22Rv1 (cell line): ENCODE measurements around the gene RAP1GAP2.

Source experiments
- H3K27ac ChIP-seq: fragments of 450-650 bp; 2 replicates; pipeline ENCODE4 v1.5.1; 2017
- CTCF ChIP-seq: fragments of 450-650 bp; IDR thresholded peaks from 2 replicates; pipeline ENCODE4 v1.5.1; 2017; ENCODE audit warnings: mild to moderate bottlenecking
- ZFX ChIP-seq: fragments of 450-650 bp; IDR thresholded peaks from 2 replicates; pipeline ENCODE4 v1.6.1; 2017; ENCODE audit warnings: antibody characterized with exemption, borderline replicate concordance

RAP1GAP2 gene

DNA sequence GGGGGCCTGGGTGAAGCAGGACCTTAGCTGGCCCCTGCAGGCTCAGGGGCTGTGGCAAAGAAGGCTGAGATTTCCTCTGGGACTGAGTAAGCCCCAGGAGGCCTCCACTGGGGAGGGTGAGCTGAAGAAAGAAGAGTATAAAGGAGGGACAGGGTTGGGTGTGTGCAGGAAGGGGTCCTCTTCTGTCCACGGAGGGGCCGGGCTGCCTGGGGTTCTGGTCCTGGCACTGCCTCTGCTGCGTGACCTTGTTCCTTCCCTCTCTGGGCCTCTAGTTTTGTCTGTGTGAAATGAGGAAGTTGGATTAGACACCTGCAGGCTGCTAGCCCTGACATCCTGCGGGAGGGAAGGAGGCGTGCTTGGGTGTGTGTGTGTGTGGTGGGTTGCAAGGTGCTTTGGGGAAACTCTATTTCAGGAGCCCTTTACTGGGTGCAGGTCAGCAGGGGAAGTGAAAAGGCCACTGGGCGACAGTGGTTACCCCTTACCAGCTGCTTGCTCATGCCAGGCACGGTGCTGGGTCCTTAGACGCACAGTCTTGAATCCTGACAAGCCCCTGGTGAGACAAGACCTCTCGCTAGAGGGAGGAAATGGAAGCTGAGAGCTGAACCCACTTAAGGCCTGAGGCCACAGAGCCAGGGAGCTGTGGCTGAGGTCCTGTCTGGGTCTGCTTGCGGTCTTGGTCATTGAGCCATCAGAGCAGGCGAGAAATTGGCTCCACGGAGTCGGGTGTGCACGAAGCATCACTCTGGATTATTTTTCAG is 206.5 kb downstream of the RAP1GAP2 start:
- H3K27ac ChIP-seq = 0 out of 2 replicates have a peak overlapping the region, but pooled peaks have one; percentile 40
- no peak for TF ChIP-seq ZFX
- no peak for TF ChIP-seq CTCF

DNA sequence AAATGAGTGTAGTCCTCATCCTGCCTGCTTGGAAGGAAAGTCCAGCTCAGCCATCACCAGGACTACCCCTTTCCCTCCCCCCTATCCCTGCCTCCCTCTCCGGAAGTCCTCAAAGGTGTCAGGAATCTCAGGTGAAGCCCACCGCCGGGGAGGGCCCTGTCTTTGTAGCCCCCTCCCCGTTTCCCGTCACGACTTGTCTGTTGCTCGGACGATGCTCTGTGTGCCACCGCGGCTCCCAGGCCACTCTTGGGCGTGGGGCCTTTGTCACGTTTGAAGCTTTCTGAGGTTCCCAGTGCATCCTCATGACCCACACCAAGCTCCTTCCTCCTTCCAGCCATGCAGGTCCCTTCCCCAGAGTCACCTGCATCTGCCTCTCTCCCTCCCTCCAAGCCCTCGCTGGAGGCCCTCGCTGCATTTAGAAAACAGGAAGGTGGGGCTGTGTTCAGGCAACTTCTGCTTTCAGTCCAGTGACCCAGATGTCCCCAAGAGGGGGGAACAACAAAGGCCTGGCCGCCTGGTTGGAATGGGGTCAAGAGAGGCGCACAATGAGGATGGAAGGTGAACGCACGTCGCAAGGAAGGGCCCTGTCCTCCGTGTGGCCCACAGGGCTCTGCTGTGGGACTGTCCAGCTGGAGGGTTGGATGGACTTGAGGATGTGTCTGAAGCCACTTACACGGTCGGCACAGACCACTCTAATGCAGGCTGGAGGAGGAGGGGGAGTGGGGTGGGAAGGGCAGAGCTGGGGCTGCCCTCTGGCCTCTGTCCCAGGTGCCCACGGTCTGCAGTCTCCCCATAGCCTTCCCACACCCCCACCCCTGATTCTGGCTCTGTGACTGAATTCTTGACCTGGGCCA is 207.3 kb downstream of the RAP1GAP2 start:
- peak overlapping the region; percentile 40 for H3K27ac ChIP-seq

DNA sequence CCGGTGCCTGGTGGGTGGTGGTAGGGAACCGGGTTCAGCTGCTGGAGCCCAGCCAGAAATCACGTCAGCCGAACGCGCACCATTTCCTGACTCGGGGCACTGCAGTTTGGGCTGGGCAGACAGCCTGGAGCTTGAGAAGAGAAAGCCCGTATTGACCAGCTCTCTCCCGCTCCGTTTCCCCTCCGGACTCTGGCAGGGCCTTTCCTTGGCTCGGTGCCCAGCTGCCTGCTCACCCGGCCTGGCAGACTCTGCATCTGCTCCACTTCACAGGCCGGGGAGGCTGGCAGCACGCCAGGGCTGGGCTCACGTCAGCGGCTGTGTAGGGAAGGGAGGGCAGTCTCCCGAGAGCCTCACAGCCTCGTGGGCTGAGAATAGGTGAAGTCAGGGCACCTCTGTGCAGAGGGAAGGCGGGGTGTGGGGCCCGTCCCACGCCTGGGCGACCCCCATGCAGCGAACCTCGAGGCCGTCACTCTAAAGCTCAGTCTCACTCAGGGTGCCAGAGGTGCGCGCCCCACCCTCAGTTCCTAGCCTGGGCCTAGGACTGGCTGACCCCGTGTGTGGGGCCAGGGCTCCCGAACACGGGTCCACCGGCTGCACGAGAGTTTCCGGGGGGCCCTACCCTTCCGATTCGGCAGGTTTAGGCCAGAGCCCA is 208.0 kb downstream of the RAP1GAP2 start:
- TF ChIP-seq CTCF (no peak), ZFX (no peak)
- peak overlapping the region; percentile 40 for H3K27ac ChIP-seq

More for the DNA sequence above, 207.3 kb downstream of the RAP1GAP2 start:
- TF ChIP-seq CTCF (no peak), ZFX (no peak)

GRCh38 chr17:3004925-3005324 is 208.7 kb downstream of the RAP1GAP2 start:
- TF ChIP-seq CTCF (no peak), ZFX (no peak)
- no peak overlapping the region for H3K27ac ChIP-seq

DNA sequence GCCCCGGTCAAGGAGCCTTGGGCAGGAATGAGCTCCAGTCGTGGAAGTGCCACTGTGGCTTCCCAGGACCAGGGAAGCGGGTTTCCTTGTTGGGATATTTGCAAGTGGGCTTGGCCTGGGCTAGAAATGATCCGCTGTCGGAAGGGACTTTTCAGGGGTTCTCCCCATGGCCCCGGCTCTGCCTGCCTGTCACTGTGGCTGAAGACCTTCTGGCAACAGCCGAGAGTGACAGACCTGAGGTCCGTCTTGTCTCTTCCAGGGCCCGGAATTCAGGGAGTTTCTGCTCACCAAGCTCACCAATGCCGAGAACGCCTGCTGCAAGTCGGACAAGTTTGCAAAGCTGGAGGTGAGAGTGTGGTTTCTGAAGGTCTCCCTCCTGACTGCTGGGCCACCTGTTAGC is 209.5 kb downstream of the RAP1GAP2 start:
- TF ChIP-seq ZFX = no peak
- TF ChIP-seq CTCF = no peak
- no peak overlapping the region for H3K27ac ChIP-seq

- TF ChIP-seq CTCF (no peak), ZFX (no peak)
- no peak overlapping the region for H3K27ac ChIP-seq
These were observed 210.6 kb downstream of the RAP1GAP2 start for GRCh38 chr17:3006801-3007200.
